Lower lobe of right lung (tissue), 2 donors: ENCODE data around the gene SP4. TPM values are rescaled to one million over a fixed set of nuclear protein-coding genes. Genes with fewer than 3 reads are reported as not detected.

Experiments used
- ATAC-seq, 2 donors: fragments of 200-7000 bp; cut with Tn5 transposase; one replicate each; pipeline ENCODE4 v1.9.1; 2020 to 2022; ENCODE audit warnings: mild to moderate bottlenecking in 2 of 2, moderate library complexity in 2 of 2
- DNase-seq: peaks from one replicate; pipeline ENCODE4 v3.0.0-alpha.2; 2020
- H3K27ac ChIP-seq: fragments of 200-600 bp; one replicate; pipeline ENCODE4 v1.8.0; 2022
- H3K27me3 ChIP-seq: fragments of 200-600 bp; one replicate; pipeline ENCODE4 v1.8.0; 2022; ENCODE audit warnings: low read depth
- H3K36me3 ChIP-seq: fragments of 200-600 bp; one replicate; pipeline ENCODE4 v1.8.0; 2022; ENCODE audit warnings: mild to moderate bottlenecking
- H3K4me1 ChIP-seq: fragments of 200-600 bp; one replicate; pipeline ENCODE4 v1.8.0; 2022
- H3K4me3 ChIP-seq: fragments of 200-600 bp; one replicate; pipeline ENCODE4 v1.8.0; 2022; ENCODE audit warnings: mild to moderate bottlenecking
- H3K9me3 ChIP-seq: fragments of 200-600 bp; one replicate; pipeline ENCODE4 v1.8.0; 2022
- CTCF ChIP-seq: fragments of 200-600 bp; IDR thresholded peaks from one replicate; pipeline ENCODE4 v1.8.0; 2022; ENCODE audit warnings: antibody characterized with exemption, mild to moderate bottlenecking
- intact Hi-C: fragments of 100-400 bp; cut with DNase I; formaldehyde crosslinking; loops from one replicate; pipeline ENCODE4 v1.11.0; 2022
- total RNA-seq: library from RNA; stranded (reverse); fragmentation: NEBNext Ultra II Directional; extraction: Animal tissue kit (Norgen Biotek cat#: 25700); gene quantifications from one replicate; pipeline ENCODE4 v1.2.1, GENCODE V29; 2021
- donor health status: DM: no; HTN: yes; CAD: no; lungs with severe emphysema.

The SP4 gene
- total RNA-seq, 1 donor from 2014 or later, result 9.7 TPM

- Histone ChIP-seq H3K4me1 (peaks cover 48% of the 10 kb centered on the region), H3K36me3 (no peaks in the 10 kb centered on the region), H3K27me3 (no peaks in the 10 kb centered on the region), H3K27ac (peak overlapping the region; percentile 96), H3K4me3 (peak overlapping the region; percentile 91), H3K9me3 (no peaks in the 10 kb centered on the region)
- TF ChIP-seq CTCF, result no peak
- DNase-seq (no peak), ATAC-seq (no peak)
- intact Hi-C loops, result no loop called here
These were observed 717 bp downstream of the SP4 start for GRCh38 chr7:21428659-21428941.

GRCh38 chr7:21429021-21429420 lies 1.1 kb downstream of the SP4 start:
- ATAC-seq, result no peak
- no peak for TF ChIP-seq CTCF
- Histone ChIP-seq H3K4me1 (peaks cover 48% of the 10 kb centered on the region), H3K4me3 (peak overlapping the region; percentile 91), H3K27ac (no peak overlapping the region), H3K9me3 (no peaks in the 10 kb centered on the region), H3K36me3 (no peaks in the 10 kb centered on the region), H3K27me3 (no peaks in the 10 kb centered on the region)
- DNase-seq, result no peak
- intact Hi-C loops, result no loop called here

- no peak for TF ChIP-seq CTCF
- no peak overlapping the region for H3K4me3 ChIP-seq
- H3K36me3 ChIP-seq, result no peaks in the 10 kb centered on the region
- H3K27me3 ChIP-seq, result no peaks in the 10 kb centered on the region
- no peak for DNase-seq
- peaks cover 48% of the 10 kb centered on the region for H3K4me1 ChIP-seq
- no peak for ATAC-seq
- intact Hi-C loops, result no loop called here
- no peak overlapping the region for H3K27ac ChIP-seq
- no peaks in the 10 kb centered on the region for H3K9me3 ChIP-seq
These were observed 2.1 kb downstream of the SP4 start for GRCh38 chr7:21429786-21430574.

GRCh38 chr7:21430575-21430954 lies 2.7 kb downstream of the SP4 start:
- Histone ChIP-seq H3K36me3 (no peaks in the 10 kb centered on the region), H3K27me3 (no peaks in the 10 kb centered on the region), H3K27ac (no peak overlapping the region), H3K4me1 (peaks cover 48% of the 10 kb centered on the region), H3K4me3 (no peak overlapping the region), H3K9me3 (no peaks in the 10 kb centered on the region)
- TF ChIP-seq CTCF, result no peak
- ATAC-seq (no peak), DNase-seq (no peak)
- intact Hi-C loops, result no loop called here

GRCh38 chr7:21443149-21443841 lies 15.4 kb downstream of the SP4 start:
- H3K27ac ChIP-seq, result no peak overlapping the region
- no peaks in the 10 kb centered on the region for H3K9me3 ChIP-seq
- H3K27me3 ChIP-seq, result no peaks in the 10 kb centered on the region
- ATAC-seq, result no peak
- no peaks in the 10 kb centered on the region for H3K36me3 ChIP-seq
- H3K4me3 ChIP-seq, result no peak overlapping the region
- DNase-seq, result no peak
- TF ChIP-seq CTCF, result no peak
- no peaks in the 10 kb centered on the region for H3K4me1 ChIP-seq
- intact Hi-C loops, result no loop called here
